GM11168 (cell line): Measurements from ENCODE around the gene MRPL1.

ENCODE experiments used
- in situ Hi-C: fragments of 300-500 bp; cut with MboI; formaldehyde crosslinking; loops from one replicate; pipeline ENCODE4 v1.12.0; 2022; ENCODE audit warnings: low sequenced_read_pairs; ENCODE audit not compliant: unreplicated experiment

The MRPL1 gene

DNA sequence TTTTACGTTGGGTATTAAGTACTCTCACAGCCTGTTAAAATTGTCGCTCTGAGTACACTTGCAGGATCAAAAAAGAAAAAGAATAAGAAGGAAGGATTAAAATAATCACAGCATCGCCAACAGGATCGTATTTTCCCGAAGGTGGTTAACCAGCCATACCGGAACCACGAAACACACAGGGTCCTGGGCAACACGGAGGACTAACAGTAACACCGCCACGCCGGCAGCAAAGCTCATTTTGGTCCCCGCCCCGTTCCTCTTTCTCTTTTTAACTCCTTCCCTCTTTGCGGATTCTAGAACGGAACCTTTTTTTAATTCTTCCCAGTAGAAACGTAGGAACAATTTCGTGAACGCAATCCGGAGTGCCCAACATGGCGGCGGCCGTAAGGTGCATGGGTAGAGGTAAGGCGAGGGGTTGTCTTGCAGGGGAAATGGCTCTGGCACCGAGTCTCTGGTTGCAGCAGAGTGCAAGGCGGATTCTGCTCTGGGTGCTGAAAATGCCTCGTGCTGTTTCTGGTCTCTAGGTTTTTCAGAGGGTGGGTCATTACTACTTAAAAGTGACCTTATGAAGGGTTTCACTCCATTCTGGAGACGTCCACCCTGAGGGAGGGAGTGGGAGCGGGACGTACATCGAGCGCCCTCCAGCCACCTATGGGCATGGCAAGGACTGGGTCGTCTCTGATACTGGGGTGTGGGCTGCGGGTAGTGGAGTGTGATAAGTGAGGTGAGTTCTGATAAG is at the start of gene MRPL1:
TSS of gene MRPL1 (plus strand) at position 353 of the 739 bp plus-strand sequence. CDS start at position 372, 19 bp downstream.
- in situ Hi-C loops, result no loop called here

DNA sequence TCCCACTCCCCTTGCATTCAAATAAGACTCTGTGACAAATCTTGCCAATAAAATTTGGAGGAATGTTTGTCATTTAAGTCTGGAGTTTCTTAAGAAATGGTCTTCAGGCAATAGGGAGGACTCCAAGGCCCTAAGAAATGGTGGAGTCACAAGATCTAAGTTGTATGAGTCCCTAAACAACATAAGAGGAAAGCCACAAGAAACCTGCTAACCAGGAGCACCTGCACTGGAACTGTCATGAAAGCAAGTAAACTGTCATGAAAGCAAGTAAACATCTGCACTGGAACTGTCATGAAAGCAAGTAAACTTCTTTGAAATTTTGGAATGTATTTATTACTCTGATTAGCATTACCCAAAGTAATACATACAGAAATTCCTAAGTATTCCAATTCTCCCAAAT is 47.0 kb upstream of the MRPL1 start:
- in situ Hi-C loops, result loop anchor here (10.0 kb wide), 1 partner anchor 71 kb away; no protein-coding TSS in a partner anchor

DNA sequence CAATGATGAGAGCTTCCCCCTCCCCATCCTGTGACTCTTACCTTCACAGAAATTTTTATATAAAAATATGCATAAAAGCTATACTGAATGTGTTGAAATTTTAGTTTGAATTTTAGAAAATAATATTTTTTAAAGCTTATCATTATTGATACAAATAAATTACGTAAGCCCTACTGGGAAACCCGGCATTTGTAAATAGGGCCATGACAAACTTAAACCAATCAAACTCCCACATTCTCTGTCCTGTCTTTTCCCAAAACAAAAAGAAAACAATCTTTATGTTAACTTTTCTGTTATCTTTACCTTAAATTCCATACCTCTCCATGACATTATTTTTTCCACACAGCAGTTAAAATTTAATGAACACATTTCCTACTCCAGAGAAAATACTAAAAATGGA is 46.1 kb upstream of the MRPL1 start:
- in situ Hi-C loops, result loop anchor here (10.0 kb wide), 1 partner anchor 72 kb away; no protein-coding TSS in a partner anchor

DNA sequence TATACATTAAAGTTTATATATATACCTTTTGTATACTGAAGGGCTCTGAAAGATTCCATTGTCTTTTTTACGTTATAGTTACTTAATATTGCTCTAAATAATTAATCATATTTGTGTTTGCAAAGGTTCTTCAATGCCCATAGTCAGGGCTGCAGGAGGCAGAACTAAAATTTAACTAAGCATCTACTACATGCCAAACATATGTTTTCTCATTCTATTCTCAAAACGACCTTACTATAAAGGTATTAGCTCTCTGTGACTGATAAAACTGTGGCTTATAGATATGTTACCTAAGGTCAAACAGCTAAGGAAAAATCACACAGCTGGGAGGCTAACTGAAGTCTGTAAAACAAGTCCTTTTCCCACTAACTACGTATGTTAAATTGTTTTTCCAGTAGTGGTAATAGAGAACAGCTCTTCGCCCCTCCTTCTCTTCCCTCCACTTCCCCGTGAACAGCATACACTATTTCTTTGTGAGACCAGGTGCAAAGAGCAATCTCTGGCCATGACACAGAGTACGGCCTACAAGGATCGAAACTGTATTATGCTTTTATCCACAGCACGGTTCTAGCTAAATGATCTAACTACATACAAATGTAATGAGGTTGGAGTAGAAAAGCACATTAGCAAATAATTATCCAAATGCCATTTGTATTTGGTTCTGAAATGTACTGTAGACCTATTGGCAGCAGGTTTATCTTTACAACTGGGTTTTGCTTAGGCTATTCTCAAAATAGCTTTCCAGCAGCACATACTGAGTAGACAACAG is 45.1 kb upstream of the MRPL1 start:
- in situ Hi-C loops, result loop anchor here (10.0 kb wide), 1 partner anchor 73 kb away; no protein-coding TSS in a partner anchor

DNA sequence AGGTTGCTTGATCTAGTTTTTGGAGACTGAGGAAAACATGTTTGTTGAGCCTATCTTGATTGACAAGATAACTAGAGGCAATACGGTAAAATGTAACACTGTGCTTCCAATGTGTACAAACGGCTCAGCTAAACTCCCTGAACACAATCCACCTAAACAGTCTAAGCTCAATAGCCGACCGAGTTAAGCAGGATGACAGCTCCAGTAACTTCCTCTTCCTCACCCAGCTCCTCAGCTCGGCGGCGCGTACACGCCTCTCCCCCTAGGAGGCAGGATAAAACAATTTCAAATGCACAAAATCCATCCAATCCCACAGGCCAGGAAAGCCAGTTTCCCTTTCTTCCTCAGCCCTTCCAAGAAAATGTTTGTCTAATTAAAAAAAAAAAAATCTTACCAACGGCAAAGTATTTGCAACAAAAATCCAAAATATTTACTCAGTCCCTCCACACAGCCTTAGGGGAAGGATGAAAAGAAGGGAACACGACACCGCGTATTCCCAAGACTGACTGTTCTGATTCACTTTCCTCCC is 44.5 kb upstream of the MRPL1 start:
- in situ Hi-C loops, result loop anchor here (10.0 kb wide), 1 partner anchor 73 kb away; no protein-coding TSS in a partner anchor

DNA sequence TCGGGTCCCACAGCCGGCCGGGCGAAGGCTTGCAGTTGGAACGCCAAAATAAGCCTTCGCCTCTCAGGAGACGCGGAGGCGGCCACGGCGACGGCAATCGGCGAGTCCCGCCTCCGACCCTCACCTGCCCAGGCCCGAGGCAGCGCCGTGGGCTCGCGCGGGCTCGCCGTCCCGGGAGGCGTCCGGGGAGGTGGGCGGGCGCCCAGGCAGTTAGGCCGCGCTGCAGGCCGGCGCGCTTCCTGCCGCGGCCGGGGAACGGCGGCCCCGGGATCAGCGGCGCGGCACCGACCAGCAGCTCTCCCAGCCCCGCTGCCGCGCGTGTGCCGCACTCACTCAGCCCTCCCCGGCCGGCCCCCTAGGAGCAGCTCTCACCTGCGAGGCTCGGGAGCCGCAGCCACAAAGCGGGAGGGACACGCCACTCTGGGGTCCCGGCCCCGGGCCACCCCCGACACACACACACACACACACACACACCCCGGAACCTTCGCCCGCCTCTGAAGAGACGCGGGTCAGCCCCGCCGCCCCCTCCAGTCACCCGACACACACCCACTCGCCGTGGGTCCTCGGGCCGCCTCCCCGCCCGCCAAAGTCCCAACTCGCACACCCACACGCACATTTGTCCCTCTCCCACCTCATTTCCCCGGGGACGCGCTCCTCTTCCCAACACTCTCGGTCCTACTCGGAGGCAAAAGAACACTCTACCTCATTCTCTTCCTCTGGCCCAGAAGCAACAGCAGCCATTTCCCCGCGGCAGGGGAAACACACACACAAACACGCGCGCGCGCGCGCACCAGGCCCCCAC is 43.8 kb upstream of the MRPL1 start, which contains the start of gene CNOT6L:
TSS of gene CNOT6L (minus strand) at position 767 of the 802 bp plus-strand sequence. CDS start at position 707, 60 bp downstream.
- in situ Hi-C loops, result loop anchor here (10.0 kb wide), 1 partner anchor 74 kb away; no protein-coding TSS in a partner anchor

DNA sequence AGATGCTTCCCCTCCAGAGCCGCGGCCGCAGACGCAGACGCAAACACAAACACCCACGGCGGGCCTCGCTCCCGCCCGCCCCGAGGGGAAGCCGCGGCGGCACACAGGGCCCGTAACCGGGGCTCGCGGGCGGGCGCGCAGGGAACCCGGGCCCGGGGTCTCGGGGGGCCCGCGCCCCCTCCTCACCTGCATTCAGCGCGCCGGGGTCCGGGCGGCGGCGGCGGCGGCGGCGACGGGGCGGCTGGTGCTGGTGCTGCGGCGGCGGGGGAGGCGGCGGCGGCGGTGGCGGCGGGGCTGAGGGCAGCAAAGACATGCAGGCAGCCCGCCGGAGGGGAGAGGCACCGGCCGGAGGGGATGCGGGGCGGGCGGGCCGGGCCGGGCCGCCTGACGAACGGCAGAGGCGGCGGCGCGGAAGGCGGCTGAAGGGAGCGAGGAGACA is 43.2 kb upstream of the MRPL1 start:
- in situ Hi-C loops, result loop anchor here (10.0 kb wide), 1 partner anchor 75 kb away; no protein-coding TSS in a partner anchor

DNA sequence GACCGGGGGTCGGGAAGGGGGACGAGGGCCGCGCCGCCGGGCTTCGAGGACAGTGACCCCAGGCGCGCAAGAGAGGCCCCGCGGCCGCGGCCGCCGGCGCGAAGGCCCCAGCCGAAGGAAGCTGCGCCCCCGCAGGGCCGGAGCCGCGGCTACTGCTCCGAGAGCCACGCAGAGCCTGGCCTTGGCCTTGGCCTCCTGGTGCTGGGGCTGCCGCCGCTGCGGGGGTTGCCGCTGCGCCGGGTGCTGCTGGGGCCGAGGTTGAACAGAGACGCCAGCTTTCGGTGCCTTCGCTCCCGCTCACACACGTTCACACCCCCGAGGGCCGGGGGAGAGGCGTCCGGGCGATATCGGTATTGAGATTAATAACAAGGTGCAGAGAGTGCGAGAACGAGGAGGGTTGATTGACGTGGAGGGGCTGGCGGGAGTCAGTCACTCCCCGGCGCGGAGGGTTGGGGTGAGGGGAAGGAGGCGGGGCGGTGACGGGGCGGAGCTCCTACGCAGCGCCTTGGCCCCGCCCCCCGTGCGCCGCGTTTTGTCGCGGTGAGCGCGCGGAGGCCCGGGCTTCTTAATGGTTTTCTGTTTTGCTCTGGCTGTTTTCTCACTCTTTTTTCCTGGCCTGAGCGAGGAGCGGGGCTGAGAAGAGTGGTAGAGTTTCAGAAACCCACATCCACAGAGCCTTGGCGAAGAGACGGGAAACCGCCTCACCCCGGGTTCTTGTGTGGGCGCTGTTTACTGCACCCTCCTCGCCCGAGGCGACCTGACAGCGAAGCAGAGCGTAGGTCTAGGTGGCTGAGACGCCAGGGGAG is 42.6 kb upstream of the MRPL1 start:
- in situ Hi-C loops, result loop anchor here (10.0 kb wide), 1 partner anchor 75 kb away; no protein-coding TSS in a partner anchor

DNA sequence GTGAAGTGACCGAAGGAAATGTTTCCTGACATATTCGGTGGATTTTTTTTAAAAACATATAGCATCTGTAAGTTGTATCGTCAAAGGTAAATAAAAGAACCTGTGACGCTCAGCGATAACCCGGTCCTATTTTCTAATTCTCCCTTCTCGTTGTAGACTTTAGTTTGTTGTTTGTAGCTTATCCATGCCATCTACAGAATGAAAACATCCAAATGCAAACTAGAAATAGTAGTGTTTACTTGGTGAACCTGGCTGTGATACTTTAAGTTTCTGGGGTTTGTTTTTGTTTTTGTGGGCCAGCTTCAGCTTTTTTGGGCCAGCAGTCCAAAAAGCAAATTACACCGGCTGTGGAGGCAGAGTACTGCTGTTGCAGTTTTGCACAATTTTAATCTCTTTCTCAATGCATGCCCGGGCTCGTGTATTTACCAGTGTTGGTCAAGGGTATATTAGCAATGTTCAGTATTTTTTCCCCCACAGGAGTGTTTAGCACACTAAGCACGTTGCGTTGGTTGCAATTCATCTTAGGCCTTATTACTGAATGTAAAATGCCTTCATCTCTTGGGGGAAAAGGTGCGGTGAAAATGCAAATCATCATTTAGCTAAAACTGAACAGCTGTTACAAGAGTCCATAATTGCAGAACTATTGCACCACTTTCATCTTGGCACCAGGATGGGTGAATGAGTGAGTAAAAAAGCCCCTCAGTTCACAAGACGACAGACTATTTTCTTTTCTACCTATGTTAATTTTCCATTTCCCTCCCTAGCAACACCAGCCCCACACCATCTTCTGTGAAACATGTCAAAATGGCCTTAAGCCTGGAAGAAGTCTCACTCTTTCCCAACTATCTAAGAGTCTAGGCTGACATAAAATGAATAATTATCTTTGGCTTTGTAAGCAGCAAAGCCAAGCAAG is 41.7 kb upstream of the MRPL1 start:
- in situ Hi-C loops, result no loop called here

DNA sequence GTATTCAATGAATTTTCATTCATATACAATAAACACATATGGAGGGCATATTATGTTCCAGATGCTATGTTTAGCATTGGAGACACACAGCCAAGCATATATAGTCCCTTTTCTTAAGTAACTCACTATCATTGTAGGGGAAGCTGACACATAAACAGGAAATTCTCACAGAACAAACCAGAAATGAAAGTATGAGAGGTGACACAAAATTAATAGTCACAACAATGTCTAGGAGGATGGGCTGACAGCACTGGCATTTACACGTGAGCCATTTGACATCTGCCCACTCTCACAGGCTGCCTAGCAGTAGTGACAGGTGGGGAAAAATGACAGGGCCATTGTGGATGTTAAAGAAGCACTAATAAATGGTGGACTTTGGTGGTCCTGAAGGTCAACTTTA is 40.9 kb upstream of the MRPL1 start:
- in situ Hi-C loops, result no loop called here

DNA sequence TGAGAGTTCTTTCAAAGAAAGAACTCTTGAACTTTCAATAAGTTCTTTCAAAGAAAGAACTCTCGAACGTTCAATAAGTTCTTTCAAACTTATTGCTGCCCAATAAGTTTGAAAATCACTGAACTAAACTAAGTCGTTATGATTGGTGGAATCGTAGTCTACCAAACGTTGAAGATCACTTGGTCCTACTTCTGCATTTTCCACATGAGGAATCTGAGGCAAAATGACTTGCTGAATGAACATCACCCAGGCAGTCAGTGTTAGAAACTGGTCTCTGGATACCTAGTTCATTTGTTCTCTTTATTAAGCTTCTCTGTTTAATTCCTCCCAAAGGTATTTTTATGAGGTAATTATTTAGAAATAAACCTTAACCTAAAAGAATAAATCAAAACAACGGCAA is 36.4 kb upstream of the MRPL1 start:
- in situ Hi-C loops, result no loop called here

DNA sequence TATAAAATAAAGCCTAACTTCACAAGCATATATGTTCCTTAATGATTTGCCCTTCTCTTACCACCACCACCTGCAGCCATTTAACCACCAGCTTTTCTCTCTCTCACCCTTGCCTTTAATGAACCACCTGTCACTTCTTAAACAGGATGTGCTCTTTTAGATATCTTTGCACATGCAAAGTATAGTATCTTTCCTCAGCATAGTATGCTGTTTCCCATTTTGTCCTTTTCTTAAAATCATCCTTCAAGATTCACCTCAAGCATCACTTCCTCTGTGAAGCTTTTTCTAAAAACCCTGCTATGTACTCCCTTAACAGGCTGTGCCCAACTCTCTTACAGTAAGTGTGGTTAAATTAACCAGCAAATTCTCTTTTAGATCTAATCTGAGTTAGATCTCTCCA is 35.3 kb upstream of the MRPL1 start:
- in situ Hi-C loops, result no loop called here

DNA sequence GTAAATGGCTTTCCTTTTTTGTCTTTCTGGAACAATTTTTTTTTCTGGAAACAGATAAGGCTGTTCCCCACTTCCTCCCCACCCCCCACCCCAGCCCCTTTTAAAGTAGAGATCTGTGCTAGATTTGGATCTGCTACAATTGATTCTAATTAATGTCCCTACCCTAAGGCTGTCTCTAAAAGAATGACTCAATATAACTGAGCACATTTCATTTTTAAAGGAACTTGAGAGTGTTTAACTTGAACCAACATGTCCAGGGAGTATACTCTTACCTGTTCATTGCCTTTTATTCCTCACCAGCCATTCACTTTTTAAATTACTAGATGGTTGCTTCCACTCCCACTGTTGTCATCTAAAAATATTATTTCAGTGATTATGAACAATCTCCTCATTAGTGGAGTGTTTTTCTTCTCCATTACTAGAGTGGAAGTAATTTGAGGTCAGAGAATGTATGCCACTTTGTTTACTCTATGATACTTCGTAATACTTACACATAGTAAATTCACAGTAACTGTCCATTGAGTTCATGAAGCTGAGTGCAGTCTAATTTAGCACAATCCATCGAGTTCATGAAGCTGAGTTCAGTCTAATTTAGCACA is 29.4 kb upstream of the MRPL1 start:
- in situ Hi-C loops, result no loop called here

DNA sequence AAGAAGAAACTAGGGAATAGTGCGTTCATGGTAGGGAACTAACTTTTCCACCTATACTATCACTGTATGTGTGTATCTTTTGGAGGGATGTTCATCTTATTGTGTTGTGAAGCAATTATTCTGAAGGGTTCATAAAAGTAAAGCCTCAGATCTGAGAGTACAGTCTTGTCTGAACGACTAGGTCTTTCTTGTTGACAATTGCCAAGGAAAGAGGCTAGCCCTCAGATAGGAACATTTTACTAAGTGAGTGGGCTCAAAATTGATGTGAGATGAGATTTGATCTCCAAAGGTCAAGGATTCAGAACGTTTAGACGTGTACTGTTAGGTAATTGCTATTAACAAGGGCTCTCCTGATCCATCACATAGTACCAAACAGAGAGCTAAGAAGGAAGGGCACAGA is 28.2 kb upstream of the MRPL1 start:
- in situ Hi-C loops, result no loop called here

DNA sequence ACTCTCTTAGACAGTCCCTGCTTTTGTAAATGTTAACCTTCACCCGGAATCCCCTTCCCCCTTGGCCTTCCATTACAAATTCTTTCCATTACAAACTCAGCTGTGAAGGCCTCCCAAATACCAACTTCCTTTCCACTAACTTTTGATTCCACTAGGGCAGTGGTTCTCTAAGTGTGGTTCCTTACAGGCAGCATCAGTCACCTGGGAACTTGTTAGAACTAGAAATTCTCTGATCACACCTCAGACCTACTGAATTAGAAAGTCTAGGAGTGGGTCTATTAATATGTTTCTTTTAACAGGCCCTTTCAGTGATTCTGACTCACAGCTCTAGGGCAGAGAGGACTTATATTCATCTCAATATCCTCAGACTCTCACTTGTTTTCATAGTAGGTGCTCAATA is 19.0 kb upstream of the MRPL1 start:
- in situ Hi-C loops, result no loop called here

DNA sequence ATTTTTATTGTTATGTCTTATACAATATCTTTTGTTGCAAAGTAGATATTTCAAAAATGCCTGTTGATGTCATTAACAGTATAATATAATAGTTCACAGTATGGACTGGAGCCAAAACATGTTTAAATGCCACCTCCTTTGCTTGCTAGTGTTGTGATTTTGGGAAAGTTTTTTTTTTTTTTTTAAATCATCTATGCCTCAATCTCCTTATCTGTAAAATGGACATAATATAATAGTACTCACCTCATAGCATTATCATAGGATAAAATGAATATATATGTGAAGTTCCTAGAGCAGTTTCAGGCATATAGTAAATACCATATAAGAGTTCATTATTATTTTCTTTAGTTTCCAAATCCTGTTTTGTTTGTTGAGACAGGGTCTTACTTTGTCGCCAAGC is 18.3 kb upstream of the MRPL1 start:
- in situ Hi-C loops, result no loop called here

DNA sequence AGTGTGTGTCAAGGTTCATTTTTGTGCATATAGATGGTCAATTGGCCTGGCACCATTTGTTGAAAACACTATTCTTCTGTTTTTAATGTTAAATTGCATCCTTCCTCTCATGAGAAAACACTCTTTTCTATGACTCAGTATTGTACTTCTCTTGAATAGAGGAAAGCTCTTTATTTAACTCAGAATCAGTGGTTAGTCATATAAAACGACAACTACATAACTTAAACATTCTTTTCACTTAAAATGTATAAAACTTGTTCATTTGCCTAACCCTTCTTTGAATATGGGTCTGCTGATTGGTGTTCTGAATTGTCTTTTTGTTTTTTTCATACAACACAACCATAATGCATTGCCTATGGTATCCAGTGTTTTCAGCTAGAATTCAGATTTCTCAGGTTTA is 17.2 kb upstream of the MRPL1 start:
- in situ Hi-C loops, result no loop called here

DNA sequence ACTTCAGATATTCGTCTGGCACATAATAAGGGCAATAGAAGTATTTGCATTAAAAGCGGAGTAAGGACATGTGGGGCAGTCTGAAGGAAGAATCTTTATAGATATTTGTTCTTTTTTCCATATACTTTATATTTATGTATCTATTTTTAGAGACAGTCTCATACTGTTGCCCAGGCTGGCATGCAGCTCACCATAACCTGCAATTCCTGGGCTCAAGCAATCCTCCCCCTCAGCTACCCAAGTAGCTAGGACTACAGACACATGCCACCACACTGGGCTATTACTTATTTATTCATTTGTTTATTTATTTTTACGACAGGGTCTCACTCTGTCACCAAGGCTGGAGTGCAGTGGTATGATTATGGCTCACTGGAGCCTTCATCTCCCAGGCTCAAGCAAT is 16.7 kb upstream of the MRPL1 start:
- in situ Hi-C loops, result no loop called here
